Activated naive CD8-positive, alpha-beta T cell treated with anti-CD3 and anti-CD28 coated beads, Interleukin-2, amount 10 ng/mL, durations not matched to agents 7 days and 5 days (primary cell): ENCODE results near the gene F11R. TPM values are rescaled to one million over a fixed set of nuclear protein-coding genes. Genes with fewer than 3 reads are reported as not detected.
"Not testable (repeated sequence)": the region's sequence is repeated elsewhere in the genome, so short reads cannot be mapped to it uniquely, and the experiment has no call there.

Experiments
- ATAC-seq: fragments of 150-1000 bp; cut with Tn5 transposase; one replicate; pipeline ENCODE4 v1.10.0; 2021; ENCODE audit warnings: low read depth, moderate library complexity
- POLR2A ChIA-PET: fragments of 350-600 bp; sonication (Branson Sonifier 250); formaldehyde crosslinking; loops from one replicate; lab custom pipeline; 2021; ENCODE audit warnings: antibody characterized with exemption; lab: Charles Lee
- DNase-seq: peaks from one replicate; pipeline ENCODE4 v3.0.0; 2021
- H3K27ac Mint-ChIP-seq: one replicate; pipeline ENCODE4 v1.8.0; 2022; ENCODE audit warnings: mild to moderate bottlenecking, mixed read lengths
- H3K27me3 Mint-ChIP-seq: one replicate; pipeline ENCODE4 v1.8.0; 2022; ENCODE audit warnings: mild to moderate bottlenecking, moderate library complexity, mixed read lengths
- H3K36me3 Mint-ChIP-seq: one replicate; pipeline ENCODE4 v1.8.0; 2021; ENCODE audit warnings: mild to moderate bottlenecking, mixed read lengths
- H3K4me1 Mint-ChIP-seq: one replicate; pipeline ENCODE4 v1.8.0; 2021; ENCODE audit warnings: mixed read lengths
- H3K4me3 Mint-ChIP-seq: one replicate; pipeline ENCODE4 v1.8.0; 2022; ENCODE audit warnings: mild to moderate bottlenecking, moderate library complexity, mixed read lengths
- H3K9me3 Mint-ChIP-seq: one replicate; pipeline ENCODE4 v1.8.0; 2021; ENCODE audit warnings: mixed read lengths
- total RNA-seq, 2 experiments: library from RNA; stranded (reverse); gene quantifications; one replicate each; pipeline ENCODE4 v1.2.3, GENCODE V29; 2021

F11R gene
- total RNA-seq, 2 experiments from 2014 or later, result 28.5 to 35.9 TPM

DNA sequence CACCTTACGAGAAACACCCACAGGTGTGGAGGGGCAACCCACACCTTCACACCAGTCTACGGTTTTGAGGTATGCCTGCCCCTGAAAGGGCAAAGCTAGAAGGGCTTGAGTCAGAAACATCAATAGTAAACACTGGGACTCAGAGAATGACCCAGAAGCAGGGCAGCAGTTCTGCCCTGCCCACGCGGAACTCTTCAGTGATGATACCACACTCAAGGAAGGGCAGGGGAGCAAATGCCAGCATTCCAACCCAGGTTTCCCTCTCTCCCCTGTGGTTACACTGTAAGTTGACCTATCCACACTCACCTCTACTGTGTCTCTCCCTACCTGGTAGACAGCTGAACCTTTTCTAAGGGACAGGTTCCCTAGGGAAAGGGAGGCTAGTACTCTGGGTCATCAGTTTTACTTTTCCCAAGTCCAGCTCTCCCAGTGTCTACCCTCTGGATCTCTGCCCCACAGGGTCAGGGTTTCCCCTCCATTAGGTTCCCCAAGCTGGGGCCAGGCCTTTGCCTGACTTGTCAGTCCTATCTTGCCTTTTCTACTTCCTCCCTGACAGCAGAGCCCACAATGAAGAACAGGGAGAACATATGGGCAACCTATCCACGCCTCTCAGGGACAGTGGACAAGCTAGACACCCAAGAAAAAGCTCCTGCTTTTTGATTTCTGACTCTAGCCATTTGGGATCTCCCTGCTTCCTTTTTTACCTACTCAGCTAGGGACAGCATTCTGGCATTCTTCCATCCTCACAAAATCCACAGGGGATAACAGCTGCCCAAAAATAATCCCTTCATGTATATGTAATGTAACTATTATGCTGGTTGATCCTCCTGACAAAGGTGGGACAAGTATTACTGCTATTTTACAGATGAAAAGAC lies 3.0 kb downstream of the F11R start:
- Mint-ChIP-seq H3K9me3 (no peaks in the 10 kb centered on the region), H3K27ac (no peak overlapping the region), H3K4me3 (no peak overlapping the region), H3K4me1 (peaks cover 39% of the 10 kb centered on the region), H3K27me3 (no peaks in the 10 kb centered on the region), H3K36me3 (peaks cover 3% of the 10 kb centered on the region)
- POLR2A ChIA-PET, result no interaction called here
- DNase-seq, result no peak
- ATAC-seq, result no peak

DNA sequence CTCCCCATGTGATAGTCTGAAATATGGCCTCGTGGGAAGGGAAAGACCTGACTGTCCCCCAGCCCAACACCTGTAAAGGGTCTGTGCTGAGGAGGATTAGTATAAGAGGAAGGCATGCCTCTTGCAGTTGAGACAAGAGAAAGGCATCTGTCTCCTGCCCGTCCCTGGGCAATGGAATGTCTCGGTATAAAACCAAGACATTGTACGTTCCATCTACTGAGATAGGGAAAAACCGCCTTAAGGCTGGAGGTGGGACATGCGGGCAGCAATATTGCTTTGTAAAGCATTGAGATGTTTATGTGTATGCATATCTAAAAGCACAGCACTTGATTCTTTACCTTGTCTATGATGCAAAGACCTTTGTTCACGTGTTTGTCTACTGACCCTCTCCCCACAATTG lies 3.8 kb downstream of the F11R start:
- H3K9me3 Mint-ChIP-seq, H3K4me3 Mint-ChIP-seq, POLR2A ChIA-PET, H3K36me3 Mint-ChIP-seq, H3K27ac Mint-ChIP-seq, DNase-seq, H3K27me3 Mint-ChIP-seq, ATAC-seq: not testable (repeated sequence)
- peaks cover 41% of the 10 kb centered on the region for H3K4me1 Mint-ChIP-seq

DNA sequence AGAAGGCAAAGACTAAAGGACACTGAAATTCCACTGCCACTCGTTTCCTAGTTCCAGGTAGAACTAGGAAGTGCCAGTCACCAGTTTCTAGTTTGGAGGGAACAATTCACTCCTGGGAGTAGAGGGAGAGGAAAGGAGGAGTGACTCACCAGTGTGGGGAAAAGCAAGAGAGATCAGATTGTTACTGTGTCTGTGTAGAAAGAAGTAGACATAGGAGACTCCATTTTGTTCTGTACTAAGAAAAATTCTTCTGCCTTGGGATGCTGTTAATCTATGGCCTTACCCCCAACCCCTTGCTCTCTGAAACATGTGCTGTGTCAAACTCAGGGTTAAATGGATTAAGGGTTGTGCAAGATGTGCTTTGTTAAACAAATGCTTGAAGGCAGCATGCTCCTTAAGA lies 4.3 kb downstream of the F11R start:
- POLR2A ChIA-PET, H3K27ac Mint-ChIP-seq, H3K36me3 Mint-ChIP-seq, ATAC-seq, DNase-seq, H3K4me3 Mint-ChIP-seq, H3K27me3 Mint-ChIP-seq, H3K9me3 Mint-ChIP-seq: not testable (repeated sequence)
- H3K4me1 Mint-ChIP-seq, result peaks cover 44% of the 10 kb centered on the region

DNA sequence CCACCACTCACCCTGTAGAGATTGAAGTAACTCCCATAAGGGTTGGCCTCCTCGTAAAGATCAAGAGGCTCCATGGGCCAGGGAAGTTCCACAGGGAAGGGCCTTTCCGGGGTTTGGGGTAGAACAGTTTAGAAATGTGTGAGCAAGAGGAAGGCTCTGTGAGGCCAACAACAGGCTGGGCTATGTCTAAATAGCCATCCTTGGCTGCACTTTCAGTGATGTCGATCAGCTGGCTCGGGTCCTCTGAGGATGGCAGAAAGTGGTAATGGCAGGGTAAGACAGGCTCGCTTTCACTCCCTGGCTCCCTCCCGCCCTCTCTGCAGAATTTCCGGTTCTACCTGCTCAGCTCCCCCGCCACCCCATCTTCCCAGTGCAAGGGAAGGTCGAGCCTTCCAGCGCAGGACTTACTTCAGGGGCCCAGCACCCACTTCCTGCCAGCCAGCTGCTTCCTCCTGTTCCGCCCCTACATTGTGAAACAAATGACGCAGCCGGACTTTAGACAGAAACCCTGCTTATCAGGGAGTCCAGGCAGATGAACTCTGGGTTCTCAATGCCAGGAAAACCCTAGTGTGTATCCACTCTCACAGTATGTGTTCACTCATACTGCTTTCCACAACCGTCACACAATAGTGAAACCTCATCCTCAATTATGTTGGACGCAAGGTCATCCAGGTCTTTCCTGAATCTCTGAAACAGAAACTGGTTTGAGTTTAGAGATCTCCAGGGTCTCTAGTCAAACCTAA lies 7.3 kb downstream of the F11R start:
- ATAC-seq, result peak; percentile 92
- Mint-ChIP-seq H3K27me3 (no peaks in the 10 kb centered on the region), H3K4me1 (peaks cover 26% of the 10 kb centered on the region), H3K9me3 (no peaks in the 10 kb centered on the region), H3K4me3 (peak overlapping the region; percentile 79), H3K27ac (peak overlapping the region; percentile 87), H3K36me3 (no peaks in the 10 kb centered on the region)
- peak; percentile 66 for DNase-seq
- POLR2A ChIA-PET, result interaction anchor here (0.7 to 3.4 kb wide), 14 partner anchors 12 to 375 kb away, joined by 3 to 23 read pairs (median 4); partner anchors contain the start of genes ARHGAP30, TSTD1, UFC1 and USF1

DNA sequence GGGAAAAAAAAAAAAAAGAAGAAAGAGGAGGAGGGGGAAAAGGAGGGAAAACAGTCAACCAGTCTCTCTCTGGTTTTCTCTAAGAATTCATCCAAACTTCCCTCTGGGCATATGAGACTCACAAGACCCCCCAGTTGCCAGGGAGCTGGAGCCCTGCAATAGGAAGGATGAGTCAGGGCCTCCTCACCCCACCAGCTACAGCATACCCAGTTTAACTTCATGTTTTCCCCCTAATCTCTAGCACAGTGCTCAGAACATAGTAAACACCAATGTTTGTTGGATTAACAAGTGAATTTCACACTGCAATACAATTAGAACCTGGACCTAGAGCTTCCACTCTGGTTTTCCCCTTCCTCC lies 7.8 kb downstream of the F11R start:
- POLR2A ChIA-PET, result interaction anchor here (0.7 to 3.4 kb wide), 14 partner anchors 12 to 375 kb away, joined by 3 to 23 read pairs (median 4); partner anchors contain the start of genes ARHGAP30, TSTD1, UFC1 and USF1
- Mint-ChIP-seq H3K9me3 (no peaks in the 10 kb centered on the region), H3K4me3 (peak overlapping the region; percentile 79), H3K27ac (peak overlapping the region; percentile 87), H3K4me1 (peaks cover 21% of the 10 kb centered on the region), H3K36me3 (no peaks in the 10 kb centered on the region), H3K27me3 (no peaks in the 10 kb centered on the region)
- ATAC-seq (peak; percentile 10), DNase-seq (no peak)

DNA sequence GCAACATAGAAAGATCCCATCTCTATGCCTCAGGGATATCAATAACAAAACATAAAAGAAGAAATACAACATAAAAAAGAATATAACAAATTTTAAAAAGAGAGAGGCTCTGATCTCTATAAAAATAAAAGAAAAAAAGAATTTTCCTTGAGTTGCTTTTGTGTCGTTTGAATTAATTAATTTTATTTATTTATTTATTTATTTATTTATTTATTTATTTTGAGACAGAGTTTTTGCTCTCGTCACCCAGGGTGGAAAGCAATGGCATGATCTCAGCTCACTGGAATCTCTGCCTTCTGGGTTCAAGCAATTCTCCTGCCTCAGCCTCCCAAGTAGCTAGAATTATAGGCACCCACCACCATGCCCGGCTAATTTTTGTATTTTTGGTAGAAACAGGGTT lies 8.5 kb downstream of the F11R start:
- Mint-ChIP-seq H3K27me3 (no peaks in the 10 kb centered on the region), H3K27ac (peak overlapping the region; percentile 69), H3K36me3 (no peaks in the 10 kb centered on the region), H3K4me1 (peaks cover 21% of the 10 kb centered on the region), H3K4me3 (no peak overlapping the region), H3K9me3 (no peaks in the 10 kb centered on the region)
- ATAC-seq, result no peak
- POLR2A ChIA-PET, result interaction anchor here (1.1 to 3.4 kb wide), 4 partner anchors 22 to 92 kb away, joined by 4 to 23 read pairs (median 4); partner anchors contain the start of genes TSTD1 and USF1
- no peak for DNase-seq

DNA sequence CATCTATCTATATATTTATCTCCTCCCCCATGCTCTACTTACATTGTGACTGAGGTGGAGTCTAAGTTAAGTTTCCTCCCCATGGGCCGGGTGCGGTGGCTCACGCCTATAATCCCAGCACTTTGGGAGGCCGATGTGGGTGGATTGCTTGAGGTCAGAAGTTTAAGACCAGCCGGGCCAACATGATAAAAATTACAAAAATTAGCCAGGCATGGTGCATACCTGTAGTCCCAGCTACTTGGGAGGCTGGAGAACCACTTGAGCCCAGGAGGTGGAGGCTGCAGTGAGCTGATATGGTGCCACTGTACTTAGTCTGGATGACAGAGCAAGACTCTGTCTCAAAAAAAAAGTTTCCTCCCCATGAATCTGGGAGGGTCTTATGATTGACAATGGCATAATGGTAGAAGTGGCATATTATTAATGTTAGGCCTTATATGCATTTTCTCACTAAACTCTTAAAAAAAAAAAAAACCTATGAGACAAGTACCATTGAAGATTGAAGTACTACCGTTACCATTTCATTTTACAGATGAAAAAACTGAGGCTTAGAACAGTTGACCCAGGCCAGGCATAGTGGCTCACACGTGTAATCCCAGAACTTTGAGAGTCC lies 11.2 kb downstream of the F11R start:
- peaks cover 19% of the 10 kb centered on the region for H3K4me1 Mint-ChIP-seq
- ATAC-seq, result no peak
- no peak for DNase-seq
- no peaks in the 10 kb centered on the region for H3K9me3 Mint-ChIP-seq
- no peak overlapping the region for H3K27ac Mint-ChIP-seq
- POLR2A ChIA-PET, result interaction anchor here (1.1 kb wide), 1 partner anchor 12 kb away, joined by 4 read pairs; the partner anchor contains the start of gene F11R
- no peaks in the 10 kb centered on the region for H3K36me3 Mint-ChIP-seq
- no peak overlapping the region for H3K4me3 Mint-ChIP-seq
- H3K27me3 Mint-ChIP-seq, result no peaks in the 10 kb centered on the region

DNA sequence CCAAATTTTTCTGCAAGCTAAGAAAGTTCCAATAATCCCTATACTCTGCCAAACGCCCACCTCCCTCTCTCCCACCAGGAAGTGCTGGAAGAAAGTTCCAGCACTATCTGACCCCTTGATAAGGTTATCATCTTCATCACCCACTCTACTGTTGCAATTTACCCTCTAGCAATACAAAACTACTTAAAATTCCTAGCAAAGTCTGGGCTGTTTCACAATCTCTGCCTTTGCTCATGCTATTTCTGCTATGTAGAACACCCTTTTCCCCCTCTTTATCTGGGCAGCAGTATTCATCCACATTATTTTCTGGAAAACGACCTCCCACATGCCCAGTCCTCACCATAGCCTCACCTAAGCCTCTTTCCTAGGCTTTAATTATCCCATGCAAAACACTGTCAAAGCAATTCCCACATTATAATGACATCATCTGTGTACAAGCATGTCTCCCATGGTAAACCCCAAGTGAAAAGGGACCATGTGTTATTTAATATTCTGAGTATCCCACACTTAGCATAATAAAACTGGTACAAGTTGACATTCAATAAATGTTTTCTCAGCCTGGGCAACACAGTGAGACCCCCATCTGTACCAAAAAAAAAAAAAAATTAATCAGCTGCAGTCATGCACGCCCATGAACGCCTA lies 12.0 kb downstream of the F11R start:
- DNase-seq (no peak), ATAC-seq (no peak)
- POLR2A ChIA-PET, result no interaction called here
- Mint-ChIP-seq H3K9me3 (no peaks in the 10 kb centered on the region), H3K4me3 (no peak overlapping the region), H3K27ac (no peak overlapping the region), H3K27me3 (no peaks in the 10 kb centered on the region), H3K36me3 (no peaks in the 10 kb centered on the region), H3K4me1 (peaks cover 16% of the 10 kb centered on the region)

DNA sequence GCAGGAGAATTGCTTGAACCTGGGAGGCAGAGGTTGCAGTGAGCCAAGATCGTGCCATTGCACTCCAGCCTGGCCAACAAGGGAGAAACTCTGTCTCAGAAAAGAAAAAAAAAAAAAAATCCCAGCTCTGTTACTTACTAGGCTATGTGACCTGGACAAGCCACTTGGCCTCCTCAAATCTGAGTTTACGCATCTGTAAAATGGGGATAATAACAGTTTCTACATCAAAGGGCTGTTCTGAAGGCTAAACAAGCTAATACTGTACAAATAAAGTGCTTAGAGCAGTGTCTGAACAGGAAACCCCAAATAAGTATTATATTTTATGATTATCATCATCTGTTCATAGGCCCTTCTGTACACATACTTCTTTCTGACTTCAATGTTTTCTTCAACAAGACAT lies 13.6 kb downstream of the F11R start:
- no peaks in the 10 kb centered on the region for H3K9me3 Mint-ChIP-seq
- DNase-seq (no peak), ATAC-seq (no peak)
- H3K27me3 Mint-ChIP-seq, result no peaks in the 10 kb centered on the region
- H3K36me3 Mint-ChIP-seq, result no peaks in the 10 kb centered on the region
- POLR2A ChIA-PET, result no interaction called here
- H3K4me1 Mint-ChIP-seq, result peaks cover 6% of the 10 kb centered on the region
- no peak overlapping the region for H3K27ac Mint-ChIP-seq
- H3K4me3 Mint-ChIP-seq, result no peak overlapping the region

DNA sequence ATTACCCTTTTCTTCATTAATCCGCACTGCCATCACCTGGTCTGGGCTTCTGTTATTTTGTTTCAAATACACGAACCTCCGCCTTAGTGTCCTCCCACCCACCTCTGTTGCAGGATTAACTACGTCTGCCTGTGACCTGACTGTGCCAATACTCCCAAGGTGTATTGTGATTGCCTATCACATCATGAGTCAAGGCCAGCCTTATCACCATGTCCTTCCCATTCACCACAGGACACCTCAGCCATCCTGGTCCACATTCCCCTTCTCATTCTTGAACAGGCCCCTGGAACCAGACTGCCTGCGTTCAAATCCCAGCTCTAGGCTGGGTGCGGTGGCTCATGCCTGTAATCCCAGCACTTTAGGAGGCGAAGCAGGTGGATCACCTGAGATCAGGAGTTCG lies 14.4 kb downstream of the F11R start:
- no peaks in the 10 kb centered on the region for H3K36me3 Mint-ChIP-seq
- no peaks in the 10 kb centered on the region for H3K27me3 Mint-ChIP-seq

DNA sequence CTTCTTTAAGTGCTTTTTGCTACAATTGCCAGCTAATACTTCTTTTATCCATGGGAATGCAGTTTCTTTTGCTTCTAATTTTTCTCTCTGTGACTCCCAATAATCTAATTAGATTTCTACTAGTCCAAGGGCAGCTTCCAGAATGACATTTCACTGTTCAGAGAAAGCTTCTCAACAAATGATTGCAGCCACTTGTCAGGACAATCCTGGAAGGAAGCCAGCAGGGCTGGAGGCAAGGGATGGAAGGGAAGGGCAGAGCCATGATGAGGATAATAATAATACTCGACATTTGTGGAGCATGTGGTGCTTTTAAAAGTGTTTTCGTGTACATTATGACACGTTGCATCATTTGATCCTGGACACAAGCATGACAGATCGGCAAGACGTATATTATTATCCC lies 19.4 kb downstream of the F11R start:
- ATAC-seq, result no peak
- no peak overlapping the region for H3K27ac Mint-ChIP-seq

More for the DNA sequence above, 14.4 kb downstream of the F11R start:
- Mint-ChIP-seq H3K4me3 (no peak overlapping the region), H3K27ac (no peak overlapping the region), H3K9me3 (no peaks in the 10 kb centered on the region), H3K4me1 (peaks cover 1% of the 10 kb centered on the region)
- ATAC-seq, result no peak
- POLR2A ChIA-PET, result interaction anchor here (1.7 kb wide), 1 partner anchor 32 kb away, joined by 4 read pairs; the partner anchor contains the start of gene TSTD1
- DNase-seq, result no peak

DNA sequence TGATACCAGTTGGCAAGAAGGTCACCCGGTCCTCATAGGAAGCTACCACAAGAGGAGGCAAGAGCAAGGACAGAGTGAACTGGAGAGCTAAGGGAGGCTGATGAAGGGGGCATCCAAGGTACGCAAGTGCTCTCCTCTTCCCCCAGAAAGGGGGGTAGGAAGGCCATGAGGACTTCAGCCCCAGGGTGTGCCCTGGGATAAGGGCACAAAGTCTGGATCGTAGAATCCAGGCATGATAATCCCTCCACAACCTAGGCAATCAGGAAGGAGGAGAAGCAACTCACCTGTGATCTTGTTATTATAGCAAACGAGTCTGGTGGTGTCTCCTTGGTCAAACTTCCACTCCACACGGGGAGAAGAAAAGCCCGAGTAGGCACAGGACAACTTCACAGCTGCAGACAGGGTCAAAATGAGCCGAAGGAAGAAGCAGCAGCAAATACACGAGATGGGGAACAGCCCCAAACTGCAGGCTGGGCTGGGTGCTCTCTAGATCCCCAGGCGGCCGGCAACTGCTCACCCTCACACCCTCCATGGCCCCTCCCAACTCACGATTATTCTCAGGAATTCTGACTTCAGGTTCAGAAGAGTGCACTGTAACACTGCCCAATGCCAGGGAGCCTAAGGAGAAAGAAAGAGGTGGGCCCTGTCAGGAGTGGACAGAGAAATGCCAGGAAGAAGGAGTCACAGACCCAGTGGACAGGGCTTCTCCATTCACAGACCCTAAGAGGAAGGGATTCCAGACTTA lies 20.0 kb downstream of the F11R start:
- POLR2A ChIA-PET, result interaction anchor here (0.8 to 1.3 kb wide), 2 partner anchors 13 to 97 kb away, joined by 3 to 4 read pairs; no protein-coding TSS in a partner anchor
- no peak overlapping the region for H3K27ac Mint-ChIP-seq
- H3K36me3 Mint-ChIP-seq, result peaks cover 11% of the 10 kb centered on the region

More for the DNA sequence above, 19.4 kb downstream of the F11R start:
- Mint-ChIP-seq H3K36me3 (peaks cover 11% of the 10 kb centered on the region), H3K27me3 (no peaks in the 10 kb centered on the region), H3K9me3 (no peaks in the 10 kb centered on the region), H3K4me1 (peaks cover 4% of the 10 kb centered on the region), H3K4me3 (no peak overlapping the region)
- no peak for DNase-seq
- POLR2A ChIA-PET, result interaction anchor here (1.3 kb wide), 1 partner anchor 12 kb away, joined by 3 read pairs; no protein-coding TSS in a partner anchor

More for the DNA sequence above, 20.0 kb downstream of the F11R start:
- peaks cover 6% of the 10 kb centered on the region for H3K4me1 Mint-ChIP-seq
- ATAC-seq (no peak), DNase-seq (no peak)
- no peaks in the 10 kb centered on the region for H3K27me3 Mint-ChIP-seq
- H3K4me3 Mint-ChIP-seq, result no peak overlapping the region
- H3K9me3 Mint-ChIP-seq, result no peaks in the 10 kb centered on the region
